DMS153 treated with DMSO at 0.1 percent for 48 hours (cell line): Measurements from ENCODE around the gene MICALL2.
A peak's percentile ranks its signal among the peaks of the same experiment; 100 is the strongest.

Experiments used
- DNase-seq: peaks from one replicate; lab custom pipeline; 2025; ENCODE audit not compliant: unreplicated experiment; lab: John Stamatoyannopoulos, UW

The MICALL2 gene

GRCh38 chr7:1419310-1419634 lies 40.0 kb downstream of the MICALL2 start:
- no peak for DNase-seq

GRCh38 chr7:1418505-1419309 lies 40.6 kb downstream of the MICALL2 start:
- DNase-seq, result no peak

- no peak for DNase-seq
Measured at GRCh38 chr7:1415389-1415990, 43.8 kb downstream of the MICALL2 start.

GRCh38 chr7:1413936-1414639 lies 45.2 kb downstream of the MICALL2 start:
- no peak for DNase-seq

GRCh38 chr7:1412322-1413261 lies 46.7 kb downstream of the MICALL2 start:
- peak; percentile 93 for DNase-seq

- no peak for DNase-seq
Measured at GRCh38 chr7:1411414-1411813, 47.9 kb downstream of the MICALL2 start.

- DNase-seq, result no peak
Measured at GRCh38 chr7:1410992-1411391, 48.3 kb downstream of the MICALL2 start.

- DNase-seq, result no peak
Measured at GRCh38 chr7:1409555-1409954, 49.7 kb downstream of the MICALL2 start.

- no peak for DNase-seq
Measured at GRCh38 chr7:1408466-1408865, 50.8 kb downstream of the MICALL2 start.

GRCh38 chr7:1407892-1408291 lies 51.4 kb downstream of the MICALL2 start:
- DNase-seq, result no peak

GRCh38 chr7:1404898-1405548 lies 54.2 kb downstream of the MICALL2 start:
- no peak for DNase-seq

GRCh38 chr7:1404460-1404809 lies 54.8 kb downstream of the MICALL2 start:
- DNase-seq, result no peak

GRCh38 chr7:1403638-1404459 lies 55.4 kb downstream of the MICALL2 start:
- peak; percentile 51 for DNase-seq

GRCh38 chr7:1402791-1403637 lies 56.3 kb downstream of the MICALL2 start:
- DNase-seq, result no peak

GRCh38 chr7:1402110-1402790 lies 57.0 kb downstream of the MICALL2 start:
- no peak for DNase-seq

GRCh38 chr7:1401011-1401410 lies 58.3 kb downstream of the MICALL2 start:
- no peak for DNase-seq

- DNase-seq, result no peak
Measured at GRCh38 chr7:1400371-1400770, 58.9 kb downstream of the MICALL2 start.
